ENCODE data around the gene SVIL.

Gene SVIL

DNA sequence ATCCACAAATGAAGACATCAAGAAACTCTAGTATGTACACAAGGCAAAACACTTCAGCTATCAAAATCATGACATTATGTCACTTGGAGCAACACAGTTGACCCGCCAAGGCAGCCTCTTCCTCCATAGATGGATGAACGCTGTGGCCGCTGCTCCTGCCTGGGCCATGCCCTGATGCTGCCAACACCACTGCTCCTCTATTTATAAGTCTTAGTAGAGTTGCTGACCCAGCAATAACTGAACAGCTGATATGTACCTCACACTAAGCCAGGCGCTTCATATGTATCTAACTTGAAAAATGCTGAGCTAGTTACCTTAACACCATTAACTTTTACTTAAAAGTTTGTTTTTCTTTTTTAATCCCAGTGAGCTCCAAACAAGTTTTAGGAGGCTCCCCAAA lies 214.0 kb downstream of the SVIL start:
- no peak for DNase-seq
- intact Hi-C loops (cut with DNase I), result no loop called here

DNA sequence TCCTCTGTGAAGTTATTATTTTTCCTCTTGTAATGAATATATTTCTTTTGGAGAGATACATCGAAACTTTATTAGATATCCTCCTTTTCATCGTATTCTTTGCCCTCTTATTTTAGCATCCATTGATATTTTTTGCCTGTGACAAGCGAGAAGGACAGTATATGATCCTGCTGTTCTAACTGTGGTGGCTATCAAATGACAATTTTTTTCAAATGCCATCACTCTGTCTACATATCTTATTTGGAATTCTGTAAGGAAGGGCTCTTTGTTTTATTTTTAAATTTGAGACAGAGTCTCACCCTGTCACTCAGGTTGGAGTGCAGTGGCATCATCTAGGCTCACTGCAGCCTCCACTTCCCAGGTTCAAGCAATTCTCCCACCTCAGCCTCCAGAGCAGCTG lies 217.4 kb downstream of the SVIL start:
- intact Hi-C loops (cut with DNase I), result no loop called here
- no peak for DNase-seq

DNA sequence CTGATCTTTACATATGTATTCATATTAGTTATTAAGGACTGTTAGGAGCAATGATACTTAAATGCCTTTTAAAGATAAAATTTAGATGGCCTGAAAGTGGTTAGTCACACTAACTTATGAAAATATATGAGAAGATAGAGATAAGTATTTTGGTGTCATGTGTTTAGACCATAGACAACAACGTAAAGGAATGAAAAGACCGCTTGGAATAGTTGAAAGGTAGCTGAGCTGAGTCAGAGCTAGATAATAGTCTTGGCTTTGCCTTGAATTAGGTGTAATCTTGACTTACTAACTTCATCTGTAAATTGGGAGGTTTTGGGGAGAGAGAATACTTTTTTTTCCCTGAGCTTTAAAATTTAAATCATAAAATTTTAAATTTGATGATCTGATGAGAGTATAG lies 218.9 kb downstream of the SVIL start:
- intact Hi-C loops (cut with DNase I), result no loop called here
- no peak for DNase-seq

DNA sequence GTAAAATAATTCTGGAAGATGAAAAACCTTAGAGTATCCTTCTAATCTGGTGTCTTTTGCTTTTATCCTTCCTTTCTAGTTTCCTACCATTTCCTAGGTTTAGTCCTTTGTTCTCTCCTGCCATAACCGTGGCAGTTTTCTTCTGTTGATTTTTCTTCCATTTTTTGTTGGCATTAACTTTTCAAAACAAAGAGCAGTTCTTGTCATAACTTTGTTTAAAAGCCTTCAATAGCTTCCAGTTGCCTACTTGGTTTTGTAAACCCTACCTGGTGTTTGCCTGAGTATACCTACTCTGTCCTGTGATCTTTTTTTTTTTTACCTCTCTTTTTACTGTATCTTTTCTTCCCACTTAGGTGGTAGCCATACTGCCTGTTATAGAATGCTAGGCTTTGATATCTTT lies 220.3 kb downstream of the SVIL start:
- DNase-seq, result no peak
- intact Hi-C loops (cut with DNase I), result no loop called here

DNA sequence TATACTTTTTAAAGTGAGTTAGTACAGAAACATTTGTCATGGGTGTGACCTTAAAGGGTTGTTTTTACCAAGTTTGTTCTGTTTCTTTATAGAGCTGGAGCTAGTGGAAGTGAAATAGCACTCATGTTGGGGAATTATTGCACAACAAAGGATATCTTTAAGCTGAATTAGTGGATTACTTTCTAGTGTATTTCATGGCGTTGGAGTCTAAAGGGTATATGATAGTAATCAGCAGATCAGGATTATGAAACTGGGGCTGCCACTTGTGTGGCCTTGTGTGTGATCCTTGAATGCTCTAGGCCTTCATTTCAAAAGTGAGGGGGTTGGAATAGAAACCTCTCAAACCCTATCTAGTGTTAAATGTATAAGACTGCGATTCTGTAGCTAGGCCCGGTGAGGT lies 222.3 kb downstream of the SVIL start:
- intact Hi-C loops (cut with DNase I), result no loop called here
- DNase-seq, result no peak

DNA sequence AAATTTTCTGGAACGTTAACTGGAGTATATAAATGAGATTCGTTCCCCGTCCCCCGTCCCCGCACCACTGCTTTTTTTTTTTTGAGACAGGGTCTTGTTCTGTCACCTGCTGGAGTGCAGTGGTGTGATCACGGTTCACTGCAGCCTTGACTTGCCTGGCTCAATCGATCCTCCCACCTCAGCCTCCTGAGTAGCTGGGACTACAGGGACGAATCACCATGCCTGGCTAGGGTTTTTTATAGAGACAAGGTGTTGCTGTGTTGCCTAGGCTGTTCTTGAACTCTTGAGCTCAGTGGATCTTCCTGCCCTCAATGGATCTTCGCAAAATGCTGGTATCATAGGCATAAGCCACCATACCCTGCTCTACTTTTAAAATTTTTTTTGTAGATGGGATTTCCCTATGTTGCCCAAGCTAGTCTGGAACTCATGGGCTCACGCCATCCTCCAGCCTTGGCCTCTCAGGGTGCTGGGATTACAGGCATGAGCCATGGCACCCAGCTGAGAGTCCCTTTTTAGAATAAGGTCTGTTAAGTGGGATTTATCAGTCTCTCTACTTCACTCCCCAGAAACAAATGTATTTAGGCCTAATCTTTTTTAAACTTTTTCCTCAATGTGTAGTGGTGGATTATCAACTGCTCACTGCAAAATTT lies 223.0 kb downstream of the SVIL start:
- intact Hi-C loops (cut with DNase I), result no loop called here
- DNase-seq, result no peak

DNA sequence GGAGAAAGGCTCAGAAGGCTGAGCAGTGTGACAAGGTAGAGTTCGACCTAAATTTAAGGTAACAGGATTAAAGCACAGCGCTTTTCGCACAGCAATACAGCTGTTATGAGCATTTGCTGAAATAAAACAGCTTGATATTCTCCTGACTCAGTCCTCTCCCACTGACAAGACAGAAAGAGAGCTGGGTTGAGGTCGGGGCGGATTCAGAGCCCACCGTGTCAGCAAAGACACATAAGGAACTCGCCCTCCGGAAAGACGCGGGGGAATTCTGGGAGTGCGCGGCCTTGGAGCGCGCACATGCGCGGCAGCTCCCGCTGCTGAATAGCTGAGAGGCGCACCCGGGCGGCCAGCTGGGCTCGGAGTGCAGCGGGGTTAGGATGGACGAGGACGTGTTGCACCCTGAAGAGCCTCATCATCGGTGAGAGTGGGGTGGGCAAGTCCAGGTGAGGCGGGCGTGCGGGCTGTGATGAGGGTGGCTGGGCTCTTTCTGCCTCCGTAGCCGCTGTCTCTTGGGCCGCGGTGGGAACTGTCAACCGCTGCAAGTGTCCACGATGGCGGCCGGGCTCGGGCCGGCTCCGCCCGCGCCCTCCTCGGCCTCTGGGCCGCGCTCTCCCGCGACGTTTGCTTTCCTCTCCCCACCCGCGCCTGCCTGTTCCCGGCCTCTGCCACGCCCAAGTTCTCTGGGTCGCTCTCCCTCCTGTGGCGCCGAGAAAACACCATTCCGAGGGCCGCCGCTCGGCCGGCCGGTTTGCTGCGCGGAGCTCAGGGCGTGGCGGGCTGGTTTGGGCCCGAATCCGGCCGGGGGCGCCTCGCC lies 225.3 kb downstream of the SVIL start:
- DNase-seq, result peak; percentile 60 to 93 (median 86)
- intact Hi-C loops (cut with DNase I), result no loop called here

DNA sequence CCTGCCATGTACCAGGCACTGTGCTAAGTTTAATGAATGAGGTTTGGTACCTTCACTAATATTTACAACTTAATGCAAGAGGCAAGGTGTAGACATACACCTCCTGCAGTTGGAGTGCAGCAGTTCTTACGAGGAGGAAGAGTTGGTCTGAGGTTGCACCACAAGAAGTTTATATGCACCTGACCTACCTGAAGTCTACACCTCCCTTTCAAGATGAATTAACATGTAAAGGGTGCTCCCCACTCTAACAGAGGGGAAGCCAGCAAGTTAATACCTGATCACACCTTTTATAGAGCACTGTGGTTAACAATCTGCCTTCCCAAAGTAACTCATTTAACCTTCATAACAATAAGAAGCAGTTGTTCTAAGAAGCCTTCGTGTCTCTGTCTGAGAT lies 225.9 kb downstream of the SVIL start:
- DNase-seq, result no peak
- intact Hi-C loops (cut with DNase I), result no loop called here

Data from head of caudate nucleus (tissue), 42 donors.